HG03378 (cell line): ENCODE data around the gene RECQL5.

Experiments used
- ATAC-seq: cut with Tn5 transposase; IDR thresholded peaks from one replicate; pipeline ENCODE4 v1.9.1; 2021; ENCODE audit warnings: mild to moderate bottlenecking, moderate library complexity; ENCODE audit not compliant: unreplicated experiment

Gene RECQL5

DNA sequence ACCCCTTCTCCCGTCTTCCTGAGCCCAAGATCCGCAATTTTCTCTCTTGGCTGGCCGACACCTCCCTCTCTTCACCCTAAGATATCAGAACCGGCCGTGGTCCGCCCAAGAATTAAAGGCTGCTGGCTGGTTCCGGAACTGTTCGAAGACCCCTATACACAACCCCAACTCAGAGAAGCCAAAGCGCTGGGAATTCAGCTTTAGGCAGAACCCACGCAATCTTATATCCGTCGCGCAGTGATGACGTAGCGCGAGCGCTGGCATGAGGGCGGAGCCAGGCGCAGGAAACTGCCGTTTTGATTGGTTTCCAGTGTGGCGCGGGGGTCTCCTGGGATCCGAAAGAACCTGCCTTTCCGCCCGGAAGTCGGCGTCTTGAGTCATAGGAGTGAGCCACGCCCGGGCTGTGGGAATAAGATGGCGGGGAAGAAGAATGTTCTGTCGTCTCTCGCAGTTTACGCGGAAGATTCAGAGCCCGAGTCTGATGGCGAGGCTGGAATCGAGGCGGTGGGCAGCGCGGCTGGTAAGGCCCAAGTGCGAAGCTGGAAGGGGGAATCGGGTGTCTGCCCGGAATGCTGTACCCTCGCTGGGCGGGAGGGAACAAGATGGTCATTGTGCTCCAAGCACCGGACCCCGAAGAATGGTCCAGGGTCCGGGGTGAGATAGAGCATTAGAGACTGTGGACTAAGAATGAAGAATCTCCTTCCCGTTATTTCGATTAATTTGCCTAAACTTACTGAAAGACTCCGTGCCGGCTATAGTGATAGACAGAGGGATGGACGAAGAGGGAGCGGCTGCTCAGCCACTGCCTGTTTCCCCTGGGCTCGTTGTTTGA, at the start of gene RECQL5, which contains the start of gene SAP30BP:
Gene RECQL5, minus strand, starts transcription at position 196 of the 832 bp plus-strand sequence. CDS start 597 bp downstream, outside the sequence.
Gene SAP30BP, plus strand, starts transcription at position 380 of the 832 bp plus-strand sequence. Its CDS starts 35 bp downstream, at position 415.
- ATAC-seq = peak; percentile 63

DNA sequence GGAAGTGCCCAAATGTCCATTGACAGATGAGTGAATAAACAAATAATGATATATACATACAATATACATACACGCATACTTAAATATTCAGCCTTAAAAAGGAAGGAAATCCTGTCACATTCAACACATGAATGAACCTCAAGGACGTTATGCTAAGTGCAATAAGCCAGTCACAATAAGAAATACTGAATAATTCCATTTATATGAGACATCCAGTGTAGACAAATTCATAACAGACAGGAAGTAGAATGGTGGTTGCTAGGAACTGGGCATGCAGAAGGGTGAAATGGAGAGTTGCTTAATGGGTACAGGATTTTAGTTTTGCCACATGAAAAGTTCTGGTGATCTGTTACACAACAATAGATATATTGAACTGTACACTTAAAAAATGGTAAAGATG, 45.5 kb upstream of the RECQL5 start:
- ATAC-seq = no peak

DNA sequence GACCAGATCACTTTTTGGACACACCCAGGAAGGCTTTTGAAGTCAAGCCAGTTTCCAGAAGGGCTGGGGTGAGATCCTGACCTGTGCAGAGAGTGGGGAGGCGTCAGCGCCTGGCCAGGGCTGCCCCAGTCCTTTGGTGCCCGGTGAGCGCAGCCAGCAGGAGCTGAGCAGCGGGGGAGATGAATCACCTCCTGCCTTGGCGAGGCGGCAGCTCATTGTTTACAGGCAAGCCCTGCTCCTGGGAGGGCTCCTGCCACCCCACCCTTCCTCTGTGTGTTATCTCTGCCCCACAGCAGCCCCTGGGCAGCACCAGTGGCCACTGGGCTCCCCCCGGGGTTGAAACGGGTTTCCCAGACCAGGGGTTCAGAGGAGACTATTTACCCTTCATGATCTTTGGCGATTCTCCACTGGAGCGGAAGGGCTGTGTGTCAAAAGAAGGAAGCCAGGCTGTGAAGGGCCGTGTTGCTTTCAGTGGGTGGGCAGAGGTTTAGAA, 40.2 kb upstream of the RECQL5 start:
- ATAC-seq = no peak

DNA sequence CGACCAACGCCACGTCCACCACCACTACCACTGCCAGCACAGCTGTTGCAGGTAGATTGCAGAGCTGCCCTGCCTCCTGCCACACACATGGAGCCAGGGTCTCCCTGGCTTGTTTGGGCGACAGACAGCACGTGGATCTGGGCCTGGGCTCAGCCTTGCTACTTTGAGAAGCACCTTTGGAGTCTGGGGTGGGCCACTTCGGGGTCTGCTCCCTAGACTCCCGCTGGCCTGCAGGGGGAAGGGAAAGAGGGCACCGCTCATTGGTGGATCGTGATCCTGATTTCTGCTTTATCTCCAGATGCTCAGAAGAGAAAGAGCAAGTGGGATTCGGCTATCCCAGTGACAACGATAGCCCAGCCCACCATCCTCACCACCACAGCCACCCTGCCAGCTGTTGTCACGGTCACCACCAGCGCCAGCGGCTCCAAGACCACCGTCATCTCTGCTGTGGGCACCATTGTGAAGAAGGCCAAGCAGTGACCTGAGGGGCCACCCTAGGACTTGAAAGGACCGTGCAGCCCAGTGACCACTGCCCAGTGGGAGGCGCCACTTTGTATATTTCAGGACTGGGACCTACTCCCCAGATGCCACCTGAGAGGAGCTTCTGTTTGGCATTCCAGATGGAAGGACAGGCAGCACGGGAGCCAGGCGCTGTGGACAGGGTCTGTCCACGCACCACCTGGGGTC, 39.2 kb upstream of the RECQL5 start:
- ATAC-seq = no peak

DNA sequence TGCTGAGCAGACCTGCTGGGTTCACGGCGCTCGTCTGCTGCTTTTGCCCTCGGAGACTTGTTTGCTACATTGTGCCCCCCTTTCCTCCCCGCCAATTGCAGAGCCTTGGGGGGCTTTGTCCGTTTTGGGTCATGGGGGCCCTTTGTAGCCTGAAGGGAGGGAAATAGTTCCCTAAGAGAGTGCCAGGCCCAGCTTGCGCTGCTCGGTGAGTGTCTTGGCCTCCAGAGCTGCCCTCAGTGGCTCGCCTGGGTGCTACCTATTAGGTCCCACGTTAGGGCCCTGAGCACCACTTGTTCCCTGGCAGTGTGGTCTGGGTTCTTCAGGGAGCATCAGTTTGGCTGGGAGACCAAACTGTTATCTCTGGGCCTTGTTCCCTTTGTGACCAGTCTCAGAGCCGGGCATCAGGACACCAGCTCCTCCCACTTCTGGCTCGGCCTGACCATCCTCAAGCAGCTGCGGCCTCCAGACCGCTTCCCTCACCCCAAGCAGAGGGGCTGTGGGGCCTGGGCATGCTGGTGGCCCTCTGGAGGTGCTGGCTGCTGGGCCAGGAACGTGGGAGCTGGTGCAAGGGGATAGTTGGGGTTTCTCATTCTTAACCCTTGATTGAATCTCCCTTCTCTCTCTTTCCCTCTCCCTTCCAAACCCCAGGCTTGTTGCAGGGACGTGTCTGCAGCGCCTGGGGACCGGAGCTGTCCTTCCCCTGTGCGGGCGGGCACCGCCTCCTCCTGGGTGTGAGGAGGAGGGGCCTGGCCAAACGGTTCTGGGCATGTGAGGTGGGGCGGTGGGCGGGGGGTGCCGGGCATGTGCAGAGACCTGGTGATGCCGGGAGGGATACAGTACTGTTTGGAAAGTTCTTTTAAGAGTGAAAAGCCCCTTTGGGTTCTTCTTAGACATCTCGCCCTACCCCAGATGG, 38.3 kb upstream of the RECQL5 start:
- ATAC-seq = no peak

DNA sequence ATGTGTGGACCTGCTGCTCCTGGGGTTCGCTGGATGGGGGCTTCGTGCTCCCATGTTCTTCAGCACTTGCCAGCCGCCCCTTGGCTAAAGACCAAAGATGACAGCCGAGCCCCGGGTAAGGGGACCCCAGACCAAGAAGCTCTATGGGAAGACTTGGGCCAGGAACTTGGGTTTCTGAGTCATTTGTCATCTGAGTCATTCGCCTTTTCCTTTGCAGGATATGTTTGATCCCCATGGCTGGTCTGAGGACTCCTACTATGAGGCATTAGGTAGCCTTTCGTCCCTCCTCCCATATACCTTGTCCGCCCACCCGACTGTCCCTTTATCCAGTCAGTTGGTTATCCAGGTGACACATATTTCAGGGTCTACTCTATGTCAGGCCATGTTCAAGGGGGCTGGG, 36.6 kb upstream of the RECQL5 start:
- ATAC-seq = no peak

DNA sequence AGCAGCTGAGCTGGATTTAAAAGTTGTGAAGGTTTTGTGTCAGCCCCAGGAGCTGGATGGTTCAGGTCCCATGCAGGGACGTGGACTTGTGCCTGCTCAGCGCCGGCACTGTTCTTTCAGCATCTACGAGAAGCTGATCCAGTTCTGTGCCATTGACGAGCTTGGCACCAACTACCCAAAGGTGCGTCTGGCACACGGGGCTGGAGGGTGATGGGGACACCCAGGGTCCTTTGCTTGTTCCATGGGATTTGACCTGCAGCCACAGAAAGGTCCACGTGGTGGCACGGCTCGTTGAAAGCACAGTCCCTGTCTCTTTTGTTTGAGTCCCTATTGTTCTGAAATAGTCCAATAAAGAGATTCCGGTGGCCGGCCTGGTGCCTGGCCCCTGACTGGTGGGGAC, 36.2 kb upstream of the RECQL5 start:
- ATAC-seq = no peak

DNA sequence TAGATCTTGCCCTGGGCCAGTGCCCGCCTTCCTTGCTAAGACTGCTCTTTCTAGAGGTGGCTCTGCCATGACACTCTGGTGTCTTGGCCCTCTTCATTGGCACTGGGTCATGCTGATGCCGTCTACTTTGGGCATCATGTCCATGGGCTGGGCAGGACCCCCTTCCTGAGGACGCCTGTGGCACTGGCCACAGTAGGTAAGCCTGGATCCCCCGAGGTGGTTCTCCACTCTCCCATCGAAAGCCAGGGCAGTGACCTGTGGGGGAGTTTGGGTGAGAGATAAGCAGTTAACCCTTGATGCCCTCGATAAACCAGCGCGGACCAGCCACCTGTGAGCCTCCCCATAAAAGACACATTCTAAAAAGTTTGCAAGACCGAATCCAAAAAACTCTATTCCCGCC, 34.3 kb upstream of the RECQL5 start:
- no peak for ATAC-seq

DNA sequence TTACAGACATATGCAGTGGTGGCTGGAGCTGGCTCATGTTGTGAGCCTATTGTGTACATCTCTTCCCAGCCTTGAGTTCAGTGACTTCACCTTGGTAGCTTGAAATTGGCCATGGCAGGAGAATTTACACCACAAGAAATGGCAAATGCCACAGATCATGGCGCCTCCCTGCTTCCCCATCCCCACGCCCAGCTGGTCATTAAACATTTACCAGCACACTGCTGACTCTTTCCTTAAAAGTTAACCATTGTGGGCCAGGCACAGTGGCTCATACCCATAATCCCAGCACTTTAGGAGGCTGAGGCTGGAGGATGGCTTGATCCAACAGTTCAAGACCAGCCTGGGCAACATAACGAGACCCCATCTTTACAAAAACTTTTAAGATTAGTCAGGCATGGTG, 31.7 kb upstream of the RECQL5 start:
- ATAC-seq = no peak

DNA sequence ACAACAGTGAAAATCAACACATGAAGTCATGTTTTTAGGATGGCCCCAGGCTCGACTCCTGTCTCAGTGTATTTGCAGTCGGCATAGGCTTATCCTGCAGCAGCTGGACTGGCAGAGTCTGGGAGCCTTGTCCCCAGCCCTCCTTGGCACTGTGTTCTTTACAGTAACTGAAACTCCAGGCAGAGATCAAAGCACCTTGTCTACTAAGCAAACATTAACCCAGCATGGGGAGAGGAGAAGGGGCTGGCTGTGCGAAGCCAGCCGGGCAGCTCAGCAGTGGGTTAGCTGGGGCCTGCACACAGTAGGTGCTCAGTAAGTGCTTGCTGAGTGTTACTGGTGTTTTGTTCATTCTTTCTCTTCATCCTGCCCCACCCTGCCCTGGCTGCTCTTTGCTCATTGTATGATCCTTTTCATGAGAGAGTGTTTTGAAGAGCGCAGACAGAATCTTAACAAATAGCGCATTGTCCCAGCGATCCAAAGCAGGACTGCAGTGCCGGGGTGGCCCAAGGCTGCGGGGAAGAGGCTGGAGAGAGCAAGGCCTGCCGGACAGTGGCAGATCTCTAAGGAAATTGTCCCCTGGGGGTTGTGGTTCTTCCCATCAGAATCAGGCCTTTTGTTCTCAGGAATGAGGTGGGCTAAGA, 30.8 kb upstream of the RECQL5 start:
- ATAC-seq = no peak

DNA sequence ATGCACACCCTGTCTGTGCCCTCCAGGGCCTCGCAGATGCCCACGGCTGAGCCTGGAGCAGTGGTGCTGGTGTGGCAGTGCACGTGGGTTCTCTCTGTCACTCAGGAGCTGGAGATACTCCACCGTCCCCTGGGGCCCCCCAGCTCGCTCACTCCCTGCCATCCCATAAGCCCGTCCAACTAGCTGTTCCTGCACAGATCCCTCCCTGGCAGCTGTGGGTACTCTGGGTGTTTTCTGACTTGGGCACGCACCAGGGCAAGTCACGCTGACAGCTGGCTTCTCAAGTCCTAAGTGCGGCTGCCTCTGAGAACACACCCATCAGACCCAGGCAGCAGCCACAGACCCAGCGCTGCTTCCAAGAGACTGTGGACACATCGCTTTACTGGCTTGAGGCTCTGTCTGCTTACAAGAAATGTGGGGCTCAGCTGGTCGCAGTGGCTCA, 28.9 kb upstream of the RECQL5 start:
- no peak for ATAC-seq

DNA sequence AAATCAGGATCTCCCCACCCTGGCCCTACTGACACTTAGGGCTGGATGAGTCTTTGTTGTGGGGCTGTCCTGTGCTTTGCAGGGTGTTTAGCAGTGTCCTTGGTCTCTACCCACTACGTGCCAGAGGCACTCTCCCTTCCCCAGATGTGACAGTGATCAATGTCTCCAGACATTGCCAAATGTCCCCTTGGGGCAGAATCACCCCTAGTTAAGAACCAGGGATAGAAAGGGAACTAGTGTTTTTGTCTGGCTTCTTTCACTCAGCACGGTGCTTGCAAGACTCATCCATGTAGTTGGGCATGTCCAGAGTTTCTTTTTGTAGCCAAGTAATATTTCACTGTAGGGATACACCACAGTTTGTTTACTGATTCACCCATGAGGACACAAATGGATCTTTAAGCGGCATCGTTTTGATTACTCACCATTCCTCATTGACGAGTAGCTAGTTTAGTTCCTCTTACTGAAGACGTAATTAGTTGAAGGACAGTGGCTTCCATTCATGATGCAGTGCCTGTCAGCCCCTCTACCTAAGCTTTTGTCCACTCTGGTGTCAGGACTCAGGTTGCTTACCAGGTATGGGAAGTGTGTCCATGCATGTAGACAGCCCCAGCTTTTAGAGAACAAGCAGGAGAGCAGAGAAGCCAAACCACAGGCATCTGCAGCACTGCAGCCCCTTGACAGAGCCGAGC, 28.3 kb upstream of the RECQL5 start:
- ATAC-seq = no peak

DNA sequence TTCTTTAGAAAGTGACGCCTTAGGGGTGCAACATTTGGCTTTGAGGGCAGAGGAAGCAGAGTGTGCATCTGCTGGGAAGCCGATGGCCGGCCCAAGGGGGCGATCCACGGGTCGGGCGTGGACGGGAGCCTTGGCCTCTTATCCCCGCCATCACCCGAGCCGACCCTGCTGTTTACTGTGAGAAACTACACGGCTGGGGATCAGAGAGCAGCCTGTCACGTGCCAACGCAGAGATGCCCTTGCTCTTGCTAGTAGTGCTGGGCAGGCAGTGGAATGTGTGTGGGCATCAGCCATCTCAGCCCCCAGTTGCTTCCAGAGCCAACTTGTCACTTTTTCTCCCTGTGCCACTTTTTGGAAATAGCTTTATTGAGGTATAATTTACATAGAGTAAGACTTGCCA, 27.6 kb upstream of the RECQL5 start:
- ATAC-seq = no peak

DNA sequence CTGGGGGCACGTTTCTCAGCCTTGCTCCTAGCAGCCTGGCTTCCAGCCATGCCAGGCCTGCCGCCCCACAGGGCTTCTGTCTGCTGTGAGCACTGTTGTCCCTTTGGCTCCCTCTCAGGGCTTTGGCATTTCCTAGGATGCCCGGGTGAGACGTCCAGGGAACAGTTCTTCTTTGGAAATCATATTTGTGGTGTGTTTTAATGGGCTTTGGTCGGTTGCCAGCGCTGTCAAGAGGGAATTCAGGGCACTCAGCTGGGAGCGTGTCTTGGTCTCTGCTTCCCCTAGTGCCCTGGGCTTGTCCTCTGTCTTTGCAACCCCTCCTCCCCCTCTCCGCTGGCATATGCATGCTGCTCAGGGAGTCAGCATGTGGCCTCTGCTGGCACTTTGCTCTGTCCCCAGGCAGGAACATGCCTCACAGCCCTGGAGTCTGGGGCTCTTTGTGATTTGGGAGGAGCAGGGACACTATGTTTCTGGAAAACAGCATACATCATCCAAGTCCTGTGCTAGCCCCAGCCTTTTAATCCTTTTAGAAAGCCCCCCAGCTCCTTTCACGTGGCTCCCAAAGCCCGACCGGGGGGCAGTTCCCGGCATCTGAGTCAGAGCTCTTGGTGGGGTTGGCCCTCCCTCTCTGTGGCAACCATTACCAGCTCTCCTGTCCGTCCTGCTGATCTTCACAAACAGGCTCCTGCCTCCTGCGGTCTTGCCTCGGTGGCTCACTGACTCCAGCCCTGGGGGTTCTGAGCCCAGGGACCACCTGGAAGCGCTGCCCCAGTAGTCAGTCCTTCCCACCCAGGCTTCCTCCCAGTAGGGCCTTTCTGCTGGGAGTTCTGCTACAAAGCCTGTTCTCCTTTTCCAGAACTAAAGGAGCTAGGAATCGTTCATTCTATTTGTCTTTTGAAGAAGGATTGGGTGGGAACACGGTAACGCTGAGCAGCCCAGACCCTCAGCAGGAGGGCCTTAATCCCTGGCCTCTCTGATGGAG, 26.8 kb upstream of the RECQL5 start:
- no peak for ATAC-seq

DNA sequence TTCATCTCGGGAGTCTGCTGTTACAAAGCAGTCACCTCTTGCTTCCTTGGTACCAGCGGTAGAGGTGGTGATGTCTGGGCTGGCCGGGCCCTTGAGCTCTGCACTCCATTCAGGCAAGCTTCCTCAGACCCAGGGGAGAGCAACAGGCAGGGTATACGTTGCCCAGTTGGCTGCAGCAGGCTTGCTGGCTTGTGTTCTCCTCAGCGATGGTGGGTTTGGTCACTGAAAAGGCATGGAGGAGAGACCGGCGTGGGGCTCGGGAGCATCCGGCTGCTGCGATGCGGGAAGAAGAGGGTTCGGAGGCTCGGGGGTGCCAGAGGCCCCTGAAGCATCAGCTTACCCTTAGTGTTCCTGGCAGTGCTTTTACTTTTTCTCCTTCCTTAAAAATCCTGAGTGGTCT, 26.0 kb upstream of the RECQL5 start:
- ATAC-seq = no peak

DNA sequence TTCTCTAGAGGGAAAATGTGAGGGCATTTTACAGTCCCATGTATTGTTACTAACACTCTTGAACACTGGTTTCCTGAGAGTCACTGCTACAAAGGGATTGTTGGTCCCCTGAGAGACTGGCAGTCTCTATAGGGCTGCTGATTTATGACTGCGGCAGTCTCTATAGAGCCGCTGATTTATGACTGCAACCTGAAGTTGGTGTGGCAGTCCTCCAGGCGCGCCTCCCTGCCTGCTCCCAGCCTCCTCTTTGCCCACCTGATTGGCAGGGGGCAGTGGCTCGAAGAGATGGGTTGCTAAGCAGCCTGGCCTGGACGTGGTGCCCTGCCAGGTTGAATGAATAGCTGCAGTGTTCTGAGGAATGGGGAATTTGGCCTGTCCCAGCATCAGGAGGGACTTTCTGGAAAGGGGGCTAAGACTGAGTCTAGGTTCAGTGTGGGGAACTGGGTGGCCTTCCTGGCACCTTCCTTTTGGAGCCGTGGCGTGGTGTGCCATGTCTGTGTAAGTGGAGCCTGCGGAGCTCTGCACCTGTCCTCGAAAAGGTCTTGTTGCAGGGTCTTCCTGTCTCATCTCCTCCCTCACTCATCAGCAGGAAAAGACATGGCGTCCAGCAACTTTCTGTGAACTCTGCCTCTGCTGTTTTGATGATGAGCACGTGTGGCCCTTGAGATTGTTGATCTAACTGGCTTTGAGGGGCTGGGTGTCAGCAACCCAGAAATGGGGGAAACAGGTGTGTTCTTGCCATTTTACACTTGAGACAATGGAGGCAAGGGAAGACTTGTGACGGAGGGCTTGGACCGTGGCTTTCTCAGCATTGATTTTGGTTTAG, 25.1 kb upstream of the RECQL5 start:
- no peak for ATAC-seq

DNA sequence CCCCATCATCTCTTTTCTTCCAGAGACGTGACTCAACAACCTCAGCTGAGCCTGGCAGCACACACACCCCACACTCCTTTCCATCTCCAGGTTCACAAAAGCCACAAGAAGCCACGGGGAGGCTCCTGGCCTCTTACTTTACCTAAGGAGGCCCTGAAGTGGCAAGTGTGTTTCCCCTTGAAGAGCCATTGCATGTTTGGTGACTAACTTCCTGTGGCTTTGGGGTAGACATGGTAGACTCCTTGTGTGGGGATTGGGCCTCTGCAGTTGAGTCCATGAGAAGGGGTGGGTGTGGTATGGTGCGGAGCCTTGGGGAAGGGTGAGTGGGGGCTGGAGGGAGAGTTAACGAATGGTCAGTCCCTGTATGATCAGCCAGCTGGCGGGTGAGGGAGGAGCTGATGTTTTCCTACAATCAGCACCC, 24.4 kb upstream of the RECQL5 start:
- ATAC-seq = no peak

DNA sequence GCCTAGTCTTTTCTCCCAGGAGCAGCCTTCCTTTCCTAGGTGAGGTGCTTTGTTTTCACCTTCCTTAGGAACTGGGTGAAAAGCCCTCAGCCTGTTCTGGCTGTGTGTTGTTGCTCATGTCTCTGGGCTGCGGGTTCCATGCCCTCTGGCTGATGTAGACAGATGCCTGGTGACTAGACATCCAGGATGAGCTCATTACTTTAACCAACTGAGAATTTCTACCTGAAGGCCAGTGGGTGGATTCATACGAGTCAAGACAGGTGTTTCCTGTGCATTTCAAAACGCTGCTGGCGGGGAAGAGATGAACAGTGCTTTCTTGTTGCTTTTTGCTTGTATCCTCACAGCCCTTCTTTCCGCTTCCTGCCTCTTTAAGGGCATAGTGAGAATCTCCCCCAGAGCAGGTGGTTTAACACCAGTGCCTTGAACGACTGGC, 22.5 kb upstream of the RECQL5 start:
- no peak for ATAC-seq
